Colonic mucosa (tissue), 4 donors: ENCODE results near the gene ANXA3. TPM values are rescaled to one million over a fixed set of nuclear protein-coding genes. Genes with fewer than 3 reads are reported as not detected.
"Not testable (repeated sequence)": the region's sequence is repeated elsewhere in the genome, so short reads cannot be mapped to it uniquely, and the experiment has no call there.

ENCODE experiments used
- DNase-seq: peaks from one replicate; pipeline ENCODE4 v3.0.0-alpha.2; 2020
- H3K27ac ChIP-seq: fragments of 200-600 bp; one replicate; pipeline ENCODE4 v1.8.0; 2021
- H3K27me3 ChIP-seq: fragments of 200-600 bp; one replicate; pipeline ENCODE4 v1.8.0; 2021
- H3K36me3 ChIP-seq: fragments of 200-600 bp; one replicate; pipeline ENCODE4 v1.8.0; 2021
- H3K4me1 ChIP-seq: fragments of 200-600 bp; one replicate; pipeline ENCODE4 v1.8.0; 2021; ENCODE audit warnings: mild to moderate bottlenecking
- H3K4me3 ChIP-seq: fragments of 200-600 bp; one replicate; pipeline ENCODE4 v1.8.0; 2021
- H3K9ac ChIP-seq, 2 donors: one replicate each; pipeline ENCODE4 v1.7.0; 2013; ENCODE audit warnings: control low read depth in 2 of 2, low read depth in 2 of 2, low read length in 2 of 2
- H3K9me3 ChIP-seq: fragments of 200-600 bp; one replicate; pipeline ENCODE4 v1.8.0; 2021
- intact Hi-C: fragments of 100-400 bp; cut with DNase I; formaldehyde crosslinking; loops from one replicate; pipeline ENCODE4 v1.14.1; 2022
- total RNA-seq, 2 donors: library from RNA; stranded (reverse); fragmentation: NEBNext Ultra II Directional in 1 of 2; extraction: Animal tissue kit (Norgen Biotek cat#: 25700) in 1 of 2; gene quantifications; one replicate each; pipeline ENCODE4 v1.2.1, GENCODE V29; 2021
- TF ChIP-seq, protein P1 (sequence below): fragments of 200-600 bp; IDR thresholded peaks from one replicate; pipeline ENCODE4 v1.8.0; 2022; ENCODE audit warnings: antibody characterized with exemption, mild to moderate bottlenecking
- donor health status: healthy.
- donor health status: DM: no; HTN: no; CAD: no.
- donor health status: DM: no; HTN: no; CAD: no.

The ANXA3 gene
- total RNA-seq, 2 donors from 2014 or later: 58.9 to 59.2 TPM

DNA sequence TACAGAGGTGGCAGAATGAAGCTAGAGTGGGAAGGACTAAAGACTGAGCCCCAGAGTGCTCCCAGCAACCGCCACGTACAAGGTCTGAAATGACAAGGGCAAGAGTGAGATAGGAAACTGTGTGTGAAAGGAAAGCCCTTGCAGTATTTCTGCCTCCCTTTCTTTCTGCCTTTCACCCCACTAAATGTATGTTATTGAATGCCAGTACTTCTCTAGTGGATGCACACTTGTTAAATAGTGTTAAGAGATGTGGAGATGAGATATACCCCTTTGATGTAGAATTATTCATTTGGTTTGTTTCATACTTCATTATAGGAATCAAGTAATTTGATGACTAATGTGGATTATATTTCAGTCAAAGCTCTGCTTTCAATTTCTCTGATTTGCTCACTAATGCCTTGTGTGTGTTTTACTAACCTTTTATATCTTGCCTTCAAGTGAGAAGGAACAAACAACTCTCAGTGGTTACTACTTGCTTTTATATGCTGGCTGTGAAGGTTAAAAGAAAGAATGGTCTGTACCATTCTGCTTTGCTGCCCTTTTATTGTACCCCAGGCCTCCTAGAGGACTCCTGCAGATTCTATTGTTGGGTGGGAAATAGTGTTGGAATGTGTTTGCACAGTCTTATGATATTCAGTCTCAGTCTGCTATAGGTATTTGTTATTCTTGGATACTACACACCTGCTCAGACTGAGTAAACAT, 8.0 kb upstream of the ANXA3 start:
- H3K4me3 ChIP-seq: no peak overlapping the region
- TF ChIP-seq, protein P1, sequence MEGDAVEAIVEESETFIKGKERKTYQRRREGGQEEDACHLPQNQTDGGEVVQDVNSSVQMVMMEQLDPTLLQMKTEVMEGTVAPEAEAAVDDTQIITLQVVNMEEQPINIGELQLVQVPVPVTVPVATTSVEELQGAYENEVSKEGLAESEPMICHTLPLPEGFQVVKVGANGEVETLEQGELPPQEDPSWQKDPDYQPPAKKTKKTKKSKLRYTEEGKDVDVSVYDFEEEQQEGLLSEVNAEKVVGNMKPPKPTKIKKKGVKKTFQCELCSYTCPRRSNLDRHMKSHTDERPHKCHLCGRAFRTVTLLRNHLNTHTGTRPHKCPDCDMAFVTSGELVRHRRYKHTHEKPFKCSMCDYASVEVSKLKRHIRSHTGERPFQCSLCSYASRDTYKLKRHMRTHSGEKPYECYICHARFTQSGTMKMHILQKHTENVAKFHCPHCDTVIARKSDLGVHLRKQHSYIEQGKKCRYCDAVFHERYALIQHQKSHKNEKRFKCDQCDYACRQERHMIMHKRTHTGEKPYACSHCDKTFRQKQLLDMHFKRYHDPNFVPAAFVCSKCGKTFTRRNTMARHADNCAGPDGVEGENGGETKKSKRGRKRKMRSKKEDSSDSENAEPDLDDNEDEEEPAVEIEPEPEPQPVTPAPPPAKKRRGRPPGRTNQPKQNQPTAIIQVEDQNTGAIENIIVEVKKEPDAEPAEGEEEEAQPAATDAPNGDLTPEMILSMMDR: no peak
- intact Hi-C loops: no loop called here
- H3K27ac ChIP-seq: no peak overlapping the region
- H3K9ac ChIP-seq: no peak overlapping the region
- no peaks in the 10 kb centered on the region for H3K4me1 ChIP-seq
- DNase-seq: no peak
- no peaks in the 10 kb centered on the region for H3K9me3 ChIP-seq
- no peaks in the 10 kb centered on the region for H3K36me3 ChIP-seq
- no peaks in the 10 kb centered on the region for H3K27me3 ChIP-seq

DNA sequence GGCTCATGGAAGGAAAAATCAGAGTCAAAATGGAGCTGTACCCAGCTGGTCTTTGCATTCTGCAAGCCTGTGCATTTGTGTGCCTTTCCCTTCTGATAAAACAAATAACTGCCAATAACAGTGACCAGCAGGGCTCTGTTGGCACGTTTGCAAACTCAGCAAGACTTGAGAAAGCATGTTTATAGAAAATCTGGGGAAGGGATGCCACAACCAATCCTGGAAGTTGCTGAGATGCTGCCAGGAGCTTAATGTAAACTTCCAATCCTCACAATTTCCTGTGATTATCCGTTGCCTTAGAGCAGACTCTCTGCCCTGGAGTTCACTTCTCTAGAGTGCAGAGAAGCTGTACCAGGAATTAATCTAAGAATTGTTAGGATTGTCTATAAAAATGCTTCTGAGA, 6.9 kb upstream of the ANXA3 start:
- Histone ChIP-seq H3K4me1 (no peaks in the 10 kb centered on the region), H3K9ac (no peak overlapping the region), H3K27ac (no peak overlapping the region), H3K4me3 (no peak overlapping the region), H3K36me3 (no peaks in the 10 kb centered on the region), H3K27me3 (no peaks in the 10 kb centered on the region), H3K9me3 (no peaks in the 10 kb centered on the region)
- intact Hi-C loops: no loop called here
- DNase-seq: no peak
- TF ChIP-seq, protein P1: no peak

DNA sequence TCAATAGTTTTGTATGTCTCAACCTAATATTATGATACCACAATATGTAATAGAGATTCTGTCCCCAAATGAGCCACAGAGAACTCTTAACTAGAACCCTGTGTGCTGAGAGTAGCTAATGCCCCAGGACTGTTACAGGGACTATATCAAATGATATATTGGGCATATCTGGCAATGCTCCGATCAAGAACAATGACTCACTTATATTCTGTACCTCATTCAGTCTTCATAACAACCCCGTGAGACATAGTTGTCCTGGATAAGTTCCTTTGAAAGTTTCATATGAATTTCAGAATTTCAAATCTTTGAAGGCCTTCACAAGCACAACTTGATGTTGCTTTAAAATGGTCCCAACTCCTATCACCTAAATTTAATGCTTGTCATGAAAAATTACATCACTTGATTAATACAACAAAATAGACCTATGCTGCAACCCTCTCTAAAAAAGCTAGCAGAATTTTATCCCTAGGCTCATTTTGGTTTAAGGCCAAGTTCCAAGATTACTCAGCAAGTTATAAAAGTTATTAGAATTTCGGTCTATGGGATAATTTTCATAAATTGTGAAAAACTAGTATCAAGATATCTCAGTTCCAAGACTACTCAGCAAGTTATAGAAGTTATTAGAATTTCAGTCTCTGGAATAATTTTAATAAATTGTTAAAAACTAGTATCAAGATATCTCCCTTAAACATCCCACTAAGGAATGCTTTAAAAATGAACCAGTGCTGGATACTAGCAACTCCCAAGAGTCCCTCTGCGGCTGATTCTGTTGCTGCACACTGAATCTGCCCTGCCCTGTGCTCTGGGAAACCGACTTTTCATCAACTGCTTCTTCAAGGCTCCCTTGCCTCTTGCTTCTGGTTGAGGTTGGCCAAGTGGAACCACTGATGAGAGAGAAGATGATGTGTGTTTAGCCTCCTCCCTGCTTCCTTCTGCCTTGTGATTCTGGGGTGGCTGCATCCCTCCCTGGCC, 6.0 kb upstream of the ANXA3 start:
- intact Hi-C loops: no loop called here
- Histone ChIP-seq H3K36me3 (no peaks in the 10 kb centered on the region), H3K4me3 (no peak overlapping the region), H3K9me3 (no peaks in the 10 kb centered on the region), H3K9ac (no peak overlapping the region), H3K27me3 (no peaks in the 10 kb centered on the region), H3K27ac (no peak overlapping the region), H3K4me1 (no peaks in the 10 kb centered on the region)
- TF ChIP-seq, protein P1: no peak
- DNase-seq: no peak

DNA sequence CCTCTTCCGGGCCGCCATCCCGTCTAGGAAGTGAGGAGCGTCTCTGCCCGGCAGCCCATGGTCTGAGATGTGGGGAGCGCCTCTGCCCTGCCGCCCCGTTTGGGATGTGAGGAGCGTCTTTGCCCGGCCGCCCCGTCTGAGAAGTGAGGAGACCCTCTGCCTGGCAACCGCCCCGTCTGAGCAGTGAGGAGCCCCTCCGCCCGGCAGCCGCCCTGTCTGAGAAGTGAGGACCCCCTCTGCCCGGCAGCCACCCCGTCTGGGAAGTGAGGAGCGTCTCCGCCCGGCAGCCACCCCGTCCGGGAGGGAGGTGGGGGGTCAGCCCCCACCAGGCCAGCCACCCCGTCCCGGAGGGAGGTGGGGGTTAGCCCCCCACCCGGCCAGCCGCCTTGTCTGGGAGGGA, 3.7 kb upstream of the ANXA3 start:
- intact Hi-C loops: not testable (repeated sequence)

DNA sequence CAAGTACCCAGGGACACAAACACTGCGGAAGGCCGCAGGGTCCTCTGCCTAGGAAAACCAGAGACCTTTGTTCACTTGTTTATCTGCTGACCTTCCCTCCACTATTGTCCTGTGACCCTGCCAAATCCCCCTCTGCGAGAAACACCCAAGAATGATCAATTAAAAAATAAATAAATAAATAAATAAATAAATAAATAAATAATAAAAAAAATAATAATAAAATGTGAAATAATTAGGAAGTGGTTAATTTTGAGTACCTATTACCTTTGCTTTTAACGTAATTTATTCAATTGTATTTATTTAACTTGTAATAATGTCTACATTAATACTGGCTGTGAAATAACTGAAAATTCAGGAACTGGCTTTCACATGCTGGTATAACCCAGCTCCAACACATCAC, 2.7 kb upstream of the ANXA3 start:
- H3K4me1 ChIP-seq, H3K36me3 ChIP-seq, H3K9ac ChIP-seq, DNase-seq, intact Hi-C loops, H3K9me3 ChIP-seq, H3K27ac ChIP-seq, H3K4me3 ChIP-seq, H3K27me3 ChIP-seq: not testable (repeated sequence)

More for the DNA sequence above, 3.7 kb upstream of the ANXA3 start:
- H3K9ac ChIP-seq, H3K9me3 ChIP-seq, H3K27me3 ChIP-seq, H3K36me3 ChIP-seq, H3K4me3 ChIP-seq, DNase-seq, H3K27ac ChIP-seq, H3K4me1 ChIP-seq: not testable (repeated sequence)

DNA sequence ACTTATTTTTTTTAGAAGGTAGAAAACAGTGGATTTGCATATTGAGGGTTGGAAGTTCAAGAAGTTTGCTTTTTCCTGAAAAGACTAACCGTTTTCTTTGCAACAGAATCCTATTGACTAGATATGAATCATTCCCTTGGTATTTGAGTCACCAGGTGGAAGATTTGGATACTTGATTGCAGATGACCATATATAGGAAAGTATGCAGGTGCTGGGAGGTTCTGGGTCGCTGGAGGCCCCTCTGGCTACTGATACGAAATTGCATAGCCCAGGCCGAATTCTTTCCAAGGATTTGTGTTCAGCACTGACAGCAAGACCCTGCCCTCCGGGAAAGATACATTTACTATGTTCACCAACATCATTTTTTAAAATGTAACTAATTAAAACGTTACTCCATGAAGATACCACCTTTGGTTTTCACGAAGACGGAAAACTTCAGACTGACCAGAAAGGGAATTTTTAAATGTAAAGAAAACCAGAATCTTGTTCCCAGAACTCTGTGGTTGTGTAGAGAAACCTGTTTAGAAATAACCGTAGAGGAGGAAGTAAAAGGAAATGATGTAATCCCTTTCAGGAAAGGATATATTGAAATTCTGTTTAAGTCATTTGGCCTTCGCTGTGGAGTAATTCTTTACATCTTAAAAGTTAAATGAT, 946 bp downstream of the ANXA3 start:
- TF ChIP-seq, protein P1: no peak
- Histone ChIP-seq H3K4me1 (no peaks in the 10 kb centered on the region), H3K27me3 (no peaks in the 10 kb centered on the region), H3K36me3 (no peaks in the 10 kb centered on the region), H3K4me3 (peak overlapping the region; percentile 52), H3K9me3 (no peaks in the 10 kb centered on the region), H3K27ac (peak overlapping the region; percentile 64), H3K9ac (peak overlapping the region in 1 of 2 donors; percentile 73)
- DNase-seq: peak; percentile 42
- intact Hi-C loops: no loop called here
